Heart left ventricle (tissue), 13 donors: ENCODE measurements around the gene CNN3.

ENCODE experiments used
- POLR2A ChIP-seq, 2 donors: fragments of 450-650 bp; IDR thresholded peaks; one replicate each; pipeline ENCODE4 v1.6.1; 2017; ENCODE audit warnings: antibody characterized with exemption in 2 of 2, mild to moderate bottlenecking in 2 of 2, moderate library complexity in 2 of 2
- TF ChIP-seq, protein P1 (sequence below), 12 donors: fragments of 200-600 bp; sonication (generic) in 4 of 12; IDR thresholded peaks; one replicate each; pipeline versions ENCODE4 v1.5.0 to v1.8.0; 2018 to 2022; ENCODE audit warnings: antibody characterized with exemption in 12 of 12, mild to moderate bottlenecking in 5 of 12
- donor health status: ischemic (EF 13 %, LVEDD 7.1; RV severe dilation, severe dysfunction).
- donor health status: DM: no; HTN: yes; CAD: no.
- donor health status: DM: no; HTN: no; CAD: no.
- donor health status: ischemic (EF 25% LVEDD 6.9; RV normal size, moderate dysfunction).
- donor health status: ischemic (EF 25% LVEDD 5.7; RV mildly dilated, moderate dysfunction).
- donor health status: ischemic (EF 35%, LVEDD 5.7; RV mildly dilated, moderate dysfunction).
- donor health status: nonischemic (EF 11% LVEDD 7.7; RV severe dilation, severe dysfunction).
- donor health status: DM: yes; HTN: yes; CAD: no.
- donor health status: PGD.
- donor health status: ischemic (EF 29% LVEDD 5.4; RV normal size, mild dysfunction).
- donor health status: nonischemic (EF 23%, LVEDD 6.1; RV moderate dilation, normal function).

DNA sequence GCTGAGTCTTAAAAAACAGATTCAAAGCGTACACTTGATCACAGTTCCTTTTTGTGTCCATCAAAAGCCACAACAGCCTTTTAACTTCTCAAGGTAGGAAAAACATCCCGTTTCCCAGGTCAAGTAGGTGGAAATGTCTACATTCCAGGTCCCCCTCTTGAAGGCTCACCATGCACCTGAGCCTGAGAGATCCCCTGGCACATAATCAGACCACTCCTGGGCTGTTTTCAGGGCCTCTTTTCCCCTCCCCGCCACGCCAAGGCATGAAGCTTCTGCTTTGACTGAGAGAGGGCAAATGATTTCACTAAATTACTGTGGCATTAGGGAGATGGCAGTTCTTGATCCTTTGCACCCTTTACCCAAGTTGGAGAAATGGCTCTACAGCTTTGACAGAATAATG, 21.7 kb downstream of the CNN3 start:
- TF ChIP-seq, protein P1, sequence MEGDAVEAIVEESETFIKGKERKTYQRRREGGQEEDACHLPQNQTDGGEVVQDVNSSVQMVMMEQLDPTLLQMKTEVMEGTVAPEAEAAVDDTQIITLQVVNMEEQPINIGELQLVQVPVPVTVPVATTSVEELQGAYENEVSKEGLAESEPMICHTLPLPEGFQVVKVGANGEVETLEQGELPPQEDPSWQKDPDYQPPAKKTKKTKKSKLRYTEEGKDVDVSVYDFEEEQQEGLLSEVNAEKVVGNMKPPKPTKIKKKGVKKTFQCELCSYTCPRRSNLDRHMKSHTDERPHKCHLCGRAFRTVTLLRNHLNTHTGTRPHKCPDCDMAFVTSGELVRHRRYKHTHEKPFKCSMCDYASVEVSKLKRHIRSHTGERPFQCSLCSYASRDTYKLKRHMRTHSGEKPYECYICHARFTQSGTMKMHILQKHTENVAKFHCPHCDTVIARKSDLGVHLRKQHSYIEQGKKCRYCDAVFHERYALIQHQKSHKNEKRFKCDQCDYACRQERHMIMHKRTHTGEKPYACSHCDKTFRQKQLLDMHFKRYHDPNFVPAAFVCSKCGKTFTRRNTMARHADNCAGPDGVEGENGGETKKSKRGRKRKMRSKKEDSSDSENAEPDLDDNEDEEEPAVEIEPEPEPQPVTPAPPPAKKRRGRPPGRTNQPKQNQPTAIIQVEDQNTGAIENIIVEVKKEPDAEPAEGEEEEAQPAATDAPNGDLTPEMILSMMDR (IDR thresholded peaks at IDR 0.05): no peak
- no peak for TF ChIP-seq POLR2A (IDR thresholded peaks at IDR 0.05)
